ENCODE data around the gene EFEMP1. TPM values are rescaled to one million over a fixed set of nuclear protein-coding genes. Genes with fewer than 3 reads are reported as not detected.

EFEMP1 gene
- total RNA-seq, 1 experiment from 2014 or later: not detected

DNA sequence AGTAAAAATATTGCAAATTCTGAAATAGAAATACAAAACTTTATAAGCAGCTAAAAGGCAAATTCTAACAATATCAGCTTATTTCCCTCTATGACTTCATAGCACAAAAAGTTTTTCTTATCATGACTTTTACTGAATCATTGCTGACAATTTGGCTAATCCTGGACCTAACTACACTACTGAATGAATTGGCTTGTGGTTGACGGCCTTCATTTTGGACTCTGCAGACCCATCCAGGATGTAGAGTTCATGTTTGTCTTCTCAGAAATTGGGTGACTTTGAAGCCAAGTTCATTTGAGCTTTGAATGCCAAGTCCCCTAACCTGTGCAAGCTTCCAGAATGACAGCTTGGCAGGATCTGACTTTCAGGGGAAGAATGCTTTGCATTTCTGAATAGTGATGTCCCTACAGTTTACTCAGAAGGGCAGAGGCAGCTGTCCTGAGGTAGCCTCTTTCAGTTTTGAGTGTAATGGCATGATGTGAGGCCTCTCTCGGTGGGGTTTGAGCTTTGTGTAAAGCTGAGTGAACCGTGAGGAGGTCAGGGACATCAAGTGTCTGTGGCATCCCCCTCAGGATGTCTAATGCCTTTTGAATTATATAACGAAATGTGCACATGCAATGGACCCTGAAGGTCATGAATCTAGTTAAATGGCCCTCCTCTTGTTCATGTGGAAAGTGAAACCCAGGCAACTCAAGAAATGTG lies 48.0 kb downstream of the EFEMP1 start:
- DNase-seq: no peak
- ChIA-PET CTCF (no interaction called here), POLR2A (no interaction called here)
- intact Hi-C loops (cut with micrococcal nuclease; ENCODE audit: unreplicated experiment): no loop called here
- Histone ChIP-seq H3K36me3 (ENCODE audit: control insufficient read depth, insufficient read depth, low read length) (no peaks in the 10 kb centered on the region), H3K4me3 (ENCODE audit: low read depth, low read length) (no peak overlapping the region), H3K9me3 (no peaks in the 10 kb centered on the region), H3K4me1 (no peaks in the 10 kb centered on the region), H3K27me3 (replicated peaks; ENCODE audit: control insufficient read depth, insufficient read depth, low read length) (no peaks in the 10 kb centered on the region)
- Mint-ChIP-seq H3K9me3 (ENCODE audit: unreplicated experiment) (no peaks in the 10 kb centered on the region), H3K27ac (ENCODE audit: unreplicated experiment) (no peak overlapping the region), H3K27me3 (ENCODE audit: insufficient read depth, unreplicated experiment) (no peaks in the 10 kb centered on the region), H3K4me3 (ENCODE audit: unreplicated experiment) (no peak overlapping the region), H3K36me3 (ENCODE audit: insufficient read depth, unreplicated experiment) (no peaks in the 10 kb centered on the region), H3K4me1 (ENCODE audit: low read depth, unreplicated experiment) (peaks cover 11% of the 10 kb centered on the region)
- TF ChIP-seq, protein P1, sequence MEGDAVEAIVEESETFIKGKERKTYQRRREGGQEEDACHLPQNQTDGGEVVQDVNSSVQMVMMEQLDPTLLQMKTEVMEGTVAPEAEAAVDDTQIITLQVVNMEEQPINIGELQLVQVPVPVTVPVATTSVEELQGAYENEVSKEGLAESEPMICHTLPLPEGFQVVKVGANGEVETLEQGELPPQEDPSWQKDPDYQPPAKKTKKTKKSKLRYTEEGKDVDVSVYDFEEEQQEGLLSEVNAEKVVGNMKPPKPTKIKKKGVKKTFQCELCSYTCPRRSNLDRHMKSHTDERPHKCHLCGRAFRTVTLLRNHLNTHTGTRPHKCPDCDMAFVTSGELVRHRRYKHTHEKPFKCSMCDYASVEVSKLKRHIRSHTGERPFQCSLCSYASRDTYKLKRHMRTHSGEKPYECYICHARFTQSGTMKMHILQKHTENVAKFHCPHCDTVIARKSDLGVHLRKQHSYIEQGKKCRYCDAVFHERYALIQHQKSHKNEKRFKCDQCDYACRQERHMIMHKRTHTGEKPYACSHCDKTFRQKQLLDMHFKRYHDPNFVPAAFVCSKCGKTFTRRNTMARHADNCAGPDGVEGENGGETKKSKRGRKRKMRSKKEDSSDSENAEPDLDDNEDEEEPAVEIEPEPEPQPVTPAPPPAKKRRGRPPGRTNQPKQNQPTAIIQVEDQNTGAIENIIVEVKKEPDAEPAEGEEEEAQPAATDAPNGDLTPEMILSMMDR (IDR thresholded peaks at IDR 0.05; ENCODE audit: insufficient read depth in 1 of 2, low read depth in 1 of 2, low read length in 1 of 2, severe bottlenecking in 1 of 2, unreplicated experiment in 1 of 2): no peak
- no TSS peak for BruUV-seq (replicated peaks)

DNA sequence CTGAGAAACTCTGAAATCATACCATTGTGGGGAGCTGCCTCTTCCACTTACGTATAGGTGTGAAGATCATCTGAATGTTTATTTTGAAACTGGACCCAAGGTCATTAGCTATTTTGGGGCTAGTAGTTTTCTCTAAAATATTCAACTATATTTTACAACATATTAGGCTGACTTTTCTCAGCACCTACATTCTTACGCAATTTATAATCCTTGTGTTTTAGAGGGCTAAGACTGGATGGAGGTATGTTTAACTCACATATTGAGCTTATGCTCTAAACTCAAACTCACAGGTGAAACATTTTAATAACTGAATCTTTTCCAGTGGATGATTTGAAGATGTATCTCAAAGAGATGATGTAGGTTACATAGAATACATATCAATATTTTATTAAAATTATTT lies 49.2 kb downstream of the EFEMP1 start:
- DNase-seq: no peak
- H3K4me3 Mint-ChIP-seq (ENCODE audit: unreplicated experiment): no peak overlapping the region
- H3K27ac Mint-ChIP-seq (ENCODE audit: unreplicated experiment): no peak overlapping the region
- H3K36me3 ChIP-seq (ENCODE audit: control insufficient read depth, insufficient read depth, low read length): no peaks in the 10 kb centered on the region
- CTCF ChIA-PET: no interaction called here
- H3K9me3 ChIP-seq: no peaks in the 10 kb centered on the region
- intact Hi-C loops (cut with micrococcal nuclease; ENCODE audit: unreplicated experiment): no loop called here
- TF ChIP-seq, protein P1 (IDR thresholded peaks at IDR 0.05; ENCODE audit: insufficient read depth in 1 of 2, low read depth in 1 of 2, low read length in 1 of 2, severe bottlenecking in 1 of 2, unreplicated experiment in 1 of 2): no peak
- no peaks in the 10 kb centered on the region for H3K4me1 ChIP-seq
- POLR2A ChIA-PET: no interaction called here
- no peaks in the 10 kb centered on the region for H3K36me3 Mint-ChIP-seq (ENCODE audit: insufficient read depth, unreplicated experiment)
- H3K27me3 Mint-ChIP-seq (ENCODE audit: insufficient read depth, unreplicated experiment): no peaks in the 10 kb centered on the region
- no TSS peak for BruUV-seq (replicated peaks)
- H3K4me3 ChIP-seq (ENCODE audit: low read depth, low read length): no peak overlapping the region
- H3K27me3 ChIP-seq (replicated peaks; ENCODE audit: control insufficient read depth, insufficient read depth, low read length): no peaks in the 10 kb centered on the region
- no peaks in the 10 kb centered on the region for H3K4me1 Mint-ChIP-seq (ENCODE audit: low read depth, unreplicated experiment)
- H3K9me3 Mint-ChIP-seq (ENCODE audit: unreplicated experiment): no peaks in the 10 kb centered on the region

DNA sequence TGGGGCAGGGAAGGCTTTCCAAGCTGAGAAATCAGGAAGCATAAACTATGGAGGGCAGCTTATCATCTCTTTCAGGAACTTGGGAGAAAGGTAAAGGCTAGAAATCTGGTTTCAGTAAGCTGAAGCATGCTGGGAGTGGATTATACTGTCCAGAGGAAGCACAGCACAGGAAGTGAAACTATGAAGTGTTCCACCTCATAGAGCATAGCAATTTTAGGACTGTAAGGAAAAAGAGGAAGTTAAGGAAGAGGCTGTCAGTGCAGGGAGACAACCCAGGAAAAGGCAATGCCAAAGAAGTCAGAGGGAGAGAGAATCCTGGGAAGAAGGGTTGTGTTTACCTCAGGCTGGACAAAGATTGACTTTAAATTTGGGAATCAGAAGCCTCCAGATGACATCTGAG lies 51.9 kb downstream of the EFEMP1 start:
- BruUV-seq (replicated peaks): no TSS peak
- intact Hi-C loops (cut with micrococcal nuclease; ENCODE audit: unreplicated experiment): no loop called here
- TF ChIP-seq, protein P1 (IDR thresholded peaks at IDR 0.05; ENCODE audit: insufficient read depth in 1 of 2, low read depth in 1 of 2, low read length in 1 of 2, severe bottlenecking in 1 of 2, unreplicated experiment in 1 of 2): no peak
- DNase-seq: no peak
- H3K36me3 Mint-ChIP-seq (ENCODE audit: insufficient read depth, unreplicated experiment): no peaks in the 10 kb centered on the region
- H3K27me3 ChIP-seq (replicated peaks; ENCODE audit: control insufficient read depth, insufficient read depth, low read length): no peaks in the 10 kb centered on the region
- H3K36me3 ChIP-seq (ENCODE audit: control insufficient read depth, insufficient read depth, low read length): no peaks in the 10 kb centered on the region
- H3K9me3 ChIP-seq: no peaks in the 10 kb centered on the region
- no peak overlapping the region for H3K27ac Mint-ChIP-seq (ENCODE audit: unreplicated experiment)
- no peak overlapping the region for H3K4me3 ChIP-seq (ENCODE audit: low read depth, low read length)
- no peaks in the 10 kb centered on the region for H3K9me3 Mint-ChIP-seq (ENCODE audit: unreplicated experiment)
- H3K27me3 Mint-ChIP-seq (ENCODE audit: insufficient read depth, unreplicated experiment): no peaks in the 10 kb centered on the region
- ChIA-PET CTCF (no interaction called here), POLR2A (no interaction called here)
- no peak overlapping the region for H3K4me3 Mint-ChIP-seq (ENCODE audit: unreplicated experiment)
- H3K4me1 Mint-ChIP-seq (ENCODE audit: low read depth, unreplicated experiment): no peaks in the 10 kb centered on the region
- no peaks in the 10 kb centered on the region for H3K4me1 ChIP-seq
